GM19397 (cell line): ENCODE data around the gene UBASH3B.

Experiments
- ATAC-seq: cut with Tn5 transposase; IDR thresholded peaks from one replicate; pipeline ENCODE4 v1.9.1; 2021; ENCODE audit warnings: mild to moderate bottlenecking, moderate library complexity; ENCODE audit not compliant: unreplicated experiment

Gene UBASH3B

GRCh38 chr11:122673701-122674100 lies 18.2 kb downstream of the UBASH3B start:
- ATAC-seq = no peak

GRCh38 chr11:122676638-122677037 lies 21.1 kb downstream of the UBASH3B start:
- no peak for ATAC-seq

- ATAC-seq = no peak
Measured at GRCh38 chr11:122677256-122677655, 21.7 kb downstream of the UBASH3B start.

GRCh38 chr11:122678406-122678805 lies 22.9 kb downstream of the UBASH3B start:
- ATAC-seq = no peak

- ATAC-seq = no peak
Measured at GRCh38 chr11:122679466-122679865, 23.9 kb downstream of the UBASH3B start.

- ATAC-seq = no peak
Measured at GRCh38 chr11:122681070-122681469, 25.5 kb downstream of the UBASH3B start.

GRCh38 chr11:122681735-122682134 lies 26.2 kb downstream of the UBASH3B start:
- ATAC-seq = no peak

- no peak for ATAC-seq
Measured at GRCh38 chr11:122682464-122682863, 26.9 kb downstream of the UBASH3B start.

- ATAC-seq = no peak
Measured at GRCh38 chr11:122685041-122685440, 29.5 kb downstream of the UBASH3B start.

- ATAC-seq = no peak
Measured at GRCh38 chr11:122686111-122686510, 30.6 kb downstream of the UBASH3B start.

GRCh38 chr11:122690384-122690783 lies 34.9 kb downstream of the UBASH3B start:
- no peak for ATAC-seq

- ATAC-seq = no peak
Measured at GRCh38 chr11:122690801-122691548, 35.5 kb downstream of the UBASH3B start.

- ATAC-seq = no peak
Measured at GRCh38 chr11:122691549-122692150, 36.1 kb downstream of the UBASH3B start.

- ATAC-seq = no peak
Measured at GRCh38 chr11:122692444-122692843, 36.9 kb downstream of the UBASH3B start.

- ATAC-seq = no peak
Measured at GRCh38 chr11:122695076-122695615, 39.6 kb downstream of the UBASH3B start.

GRCh38 chr11:122696662-122697061 lies 41.1 kb downstream of the UBASH3B start:
- ATAC-seq = no peak

GRCh38 chr11:122697636-122698167 lies 42.2 kb downstream of the UBASH3B start:
- no peak for ATAC-seq

- ATAC-seq = no peak
Measured at GRCh38 chr11:122698392-122698791, 42.9 kb downstream of the UBASH3B start.

GRCh38 chr11:122700666-122701065 lies 45.1 kb downstream of the UBASH3B start:
- ATAC-seq = no peak

GRCh38 chr11:122701143-122701542 lies 45.6 kb downstream of the UBASH3B start:
- no peak for ATAC-seq

GRCh38 chr11:122703541-122704272 lies 48.2 kb downstream of the UBASH3B start:
- ATAC-seq = no peak
